ENCODE data around the gene HDAC4.

DNA sequence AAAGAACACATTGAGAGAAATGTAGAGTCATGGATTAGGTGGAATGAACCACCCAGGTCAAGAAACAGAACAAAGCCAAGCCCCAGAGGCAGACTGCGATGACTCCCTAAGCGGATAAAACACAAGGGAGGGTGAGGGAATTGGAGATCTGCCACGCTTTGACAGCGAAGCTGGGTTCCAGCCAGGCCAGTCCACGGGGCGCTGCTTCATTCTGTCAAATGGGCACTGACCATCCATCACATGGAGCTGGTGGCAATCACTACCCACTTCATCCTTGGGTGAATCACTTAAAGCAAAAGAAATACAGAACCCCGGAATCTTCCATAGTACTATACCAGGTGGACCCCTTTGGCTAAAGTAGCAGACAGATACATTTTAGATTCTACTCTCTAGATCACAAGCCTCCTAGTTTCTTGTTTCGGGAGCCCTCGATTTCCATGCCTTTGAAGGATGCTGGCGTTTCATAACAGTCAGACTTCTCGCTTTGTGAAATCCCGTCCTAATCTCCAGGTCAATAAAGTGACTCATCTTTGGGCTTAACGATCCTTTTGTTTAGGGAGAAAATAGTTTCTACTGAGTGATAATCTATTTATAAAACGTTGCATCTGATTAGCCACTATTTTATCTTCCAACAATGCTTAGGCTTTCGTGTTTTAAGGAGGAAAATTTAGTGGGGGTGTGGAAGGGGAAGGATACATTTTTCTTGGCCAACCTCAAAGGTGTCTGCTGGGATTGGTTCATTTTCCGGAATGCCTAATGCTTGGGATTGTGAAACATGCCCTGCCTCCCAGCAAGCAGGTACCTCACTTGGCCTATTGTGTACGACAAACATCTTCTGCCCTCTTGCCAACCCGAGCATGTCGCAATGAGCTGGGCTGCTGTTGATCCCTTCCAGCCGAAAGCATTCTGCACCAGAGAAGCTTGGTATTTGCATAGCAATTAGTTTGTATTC lies 44.1 kb upstream of the HDAC4 start:
- TF ChIP-seq, protein P1, sequence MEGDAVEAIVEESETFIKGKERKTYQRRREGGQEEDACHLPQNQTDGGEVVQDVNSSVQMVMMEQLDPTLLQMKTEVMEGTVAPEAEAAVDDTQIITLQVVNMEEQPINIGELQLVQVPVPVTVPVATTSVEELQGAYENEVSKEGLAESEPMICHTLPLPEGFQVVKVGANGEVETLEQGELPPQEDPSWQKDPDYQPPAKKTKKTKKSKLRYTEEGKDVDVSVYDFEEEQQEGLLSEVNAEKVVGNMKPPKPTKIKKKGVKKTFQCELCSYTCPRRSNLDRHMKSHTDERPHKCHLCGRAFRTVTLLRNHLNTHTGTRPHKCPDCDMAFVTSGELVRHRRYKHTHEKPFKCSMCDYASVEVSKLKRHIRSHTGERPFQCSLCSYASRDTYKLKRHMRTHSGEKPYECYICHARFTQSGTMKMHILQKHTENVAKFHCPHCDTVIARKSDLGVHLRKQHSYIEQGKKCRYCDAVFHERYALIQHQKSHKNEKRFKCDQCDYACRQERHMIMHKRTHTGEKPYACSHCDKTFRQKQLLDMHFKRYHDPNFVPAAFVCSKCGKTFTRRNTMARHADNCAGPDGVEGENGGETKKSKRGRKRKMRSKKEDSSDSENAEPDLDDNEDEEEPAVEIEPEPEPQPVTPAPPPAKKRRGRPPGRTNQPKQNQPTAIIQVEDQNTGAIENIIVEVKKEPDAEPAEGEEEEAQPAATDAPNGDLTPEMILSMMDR (conservative IDR thresholded peaks at IDR 0.05), result no peak
- no peak for TF ChIP-seq EZH2 (IDR thresholded peaks at IDR 0.05; ENCODE audit: low read depth)
